Endometrium (tissue), 2 donors: ENCODE results near the gene PRELID2.
"Not testable (repeated sequence)": the region's sequence is repeated elsewhere in the genome, so short reads cannot be mapped to it uniquely, and the experiment has no call there.

Source experiments
- FAIRE-seq: peaks from 2 replicates; lab custom pipeline; 2012; peaks lifted over from hg19 to GRCh38; lab: Jason Lieb, UNC
- donor health status: control.
- donor health status: control.

PRELID2 gene

DNA sequence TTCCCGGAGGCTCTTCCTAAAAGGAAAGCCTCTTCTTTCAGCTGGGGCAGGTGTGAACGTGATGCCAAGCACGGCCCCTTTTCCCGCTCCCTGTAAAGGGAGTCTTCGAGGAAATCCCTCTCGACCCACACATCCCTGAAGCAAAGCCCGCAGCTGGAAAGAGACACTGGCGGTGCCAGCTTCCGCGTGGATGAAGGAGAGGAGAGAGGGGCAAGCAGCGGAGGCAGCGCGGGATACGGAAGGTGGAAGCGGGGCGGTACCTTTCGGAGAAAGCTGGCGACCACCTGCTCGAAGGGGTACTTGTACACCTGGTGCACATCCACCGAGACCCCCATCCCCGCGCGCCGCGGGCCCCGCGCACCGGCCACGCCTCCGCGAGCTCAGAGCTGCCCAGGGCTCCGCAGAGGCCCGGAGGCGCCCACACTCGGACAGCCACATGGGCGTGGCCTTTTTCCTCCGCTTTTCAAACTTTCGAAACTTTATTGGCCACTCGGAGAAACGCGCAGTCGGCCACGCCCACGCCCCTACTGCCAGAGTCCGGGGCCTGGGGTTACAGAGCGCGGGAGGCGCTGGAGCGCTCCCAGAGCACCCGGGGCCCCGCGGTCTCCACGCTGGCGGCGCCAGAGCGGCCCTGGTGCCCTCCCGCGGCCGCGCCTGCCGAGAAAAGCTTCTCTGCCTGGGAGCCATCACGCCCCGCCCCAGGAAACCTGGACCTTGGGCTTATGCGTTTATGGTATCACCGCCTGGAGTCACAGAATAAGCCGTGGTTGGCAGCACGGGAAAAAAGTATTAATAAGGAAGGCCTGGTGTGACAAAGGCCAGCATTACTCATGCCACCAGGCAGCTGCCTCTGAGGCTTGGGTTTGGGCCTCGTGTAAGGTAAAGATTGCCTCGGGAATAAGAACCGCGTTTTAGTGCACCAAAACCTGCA is at the start of gene PRELID2:
PRELID2 (minus strand) TSS at position 426 of the 931 bp plus-strand sequence; CDS start at position 335, 91 bp downstream.
- FAIRE-seq: no peak

DNA sequence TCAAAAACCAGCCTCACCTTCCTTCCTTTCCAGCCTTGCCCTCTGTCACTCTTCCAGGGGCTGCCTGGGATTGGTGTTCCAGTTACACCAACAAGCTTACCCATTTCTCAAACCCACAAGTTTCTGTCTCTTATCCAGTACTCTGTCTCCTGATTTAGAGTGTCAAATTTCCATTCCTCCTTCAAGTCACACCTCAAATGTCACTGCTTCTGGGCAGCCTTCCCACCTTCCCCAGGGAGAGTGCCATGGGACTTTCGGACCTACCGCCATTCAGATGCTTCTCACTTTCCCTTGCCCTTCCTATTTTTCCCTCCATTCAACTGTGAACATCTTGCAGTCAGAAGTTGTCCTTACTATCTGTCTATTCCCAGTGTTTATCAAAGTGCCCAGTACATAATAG is 39.6 kb upstream of the PRELID2 start:
- FAIRE-seq: no peak

DNA sequence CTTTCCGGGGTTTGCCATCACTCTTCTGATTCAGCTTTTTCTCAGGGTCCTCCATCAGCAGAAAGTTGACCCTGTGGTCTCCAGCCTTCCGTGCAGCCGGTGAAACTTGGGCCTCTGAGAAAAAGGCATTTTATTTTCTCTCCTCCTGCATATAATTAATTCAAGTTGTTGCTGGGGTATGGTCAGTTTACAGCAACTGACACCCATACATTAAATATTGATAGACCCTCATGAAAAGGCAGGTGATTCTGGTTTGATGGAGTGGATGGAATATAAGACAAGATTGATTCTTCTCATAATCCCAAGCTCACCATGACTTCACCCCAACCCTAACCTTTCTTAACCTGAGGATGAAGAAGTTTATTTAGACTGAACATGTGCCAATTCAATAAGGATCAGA is 37.8 kb upstream of the PRELID2 start, which contains the start of gene GRXCR2:
GRXCR2 (minus strand) TSS at position 101 of the 400 bp plus-strand sequence; CDS start at position 55, 46 bp downstream.
- FAIRE-seq: no peak

DNA sequence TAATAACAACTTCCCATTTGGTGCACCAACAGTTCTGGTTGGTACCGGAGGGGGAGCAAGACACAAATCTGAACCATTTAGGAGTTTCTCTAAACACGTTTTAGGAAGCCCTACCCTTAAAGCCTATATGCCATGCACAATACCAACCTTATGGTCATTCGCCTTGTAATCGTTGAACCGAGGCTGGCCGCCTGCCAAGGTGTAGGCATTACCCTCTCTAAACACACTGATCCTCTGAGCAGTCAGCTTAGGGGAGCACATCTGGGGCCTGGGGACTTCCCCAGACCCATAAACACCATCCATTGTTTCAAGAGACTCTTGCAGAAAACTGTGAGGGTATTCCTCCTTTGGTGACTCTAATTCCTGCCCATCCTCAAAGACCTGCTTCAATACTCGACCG is 37.3 kb upstream of the PRELID2 start:
- FAIRE-seq: no peak

DNA sequence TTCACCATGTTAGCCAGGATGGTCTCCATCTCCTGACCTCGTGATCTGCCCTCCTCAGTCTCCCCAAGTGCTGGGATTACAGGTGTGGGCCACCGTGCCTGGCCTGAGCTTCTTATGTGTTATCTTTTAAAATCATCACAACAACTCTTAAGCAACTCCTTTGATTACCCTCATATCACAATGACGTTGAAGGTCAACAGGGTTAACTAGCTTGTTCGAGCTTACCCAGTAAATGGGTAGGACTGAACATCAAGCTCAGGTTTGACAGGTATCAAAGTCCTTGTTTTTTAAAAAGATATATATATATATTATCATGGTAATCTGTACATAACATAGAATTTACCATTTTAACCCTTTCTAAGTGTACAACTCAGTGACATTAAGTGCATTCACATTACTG is 34.6 kb upstream of the PRELID2 start:
- no peak for FAIRE-seq

DNA sequence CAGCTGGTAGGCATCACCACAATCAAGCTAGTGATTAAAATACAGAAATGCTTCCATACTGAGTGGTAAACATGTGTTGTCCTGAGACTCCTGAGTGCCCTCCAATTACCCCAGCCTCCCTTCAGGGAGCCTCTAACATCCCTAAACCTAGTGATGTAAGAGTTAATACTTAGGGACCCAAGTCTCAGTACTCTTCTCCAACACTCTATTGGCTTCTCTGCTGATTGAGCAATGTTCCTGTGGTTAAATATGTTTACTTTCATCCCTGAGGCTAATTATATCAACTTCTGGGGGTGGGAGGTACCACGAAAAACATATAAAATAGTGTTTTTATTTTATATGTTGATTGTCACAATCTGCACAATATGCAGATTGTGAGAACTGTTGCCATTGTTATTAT is 32.7 kb upstream of the PRELID2 start:
- FAIRE-seq: no peak

DNA sequence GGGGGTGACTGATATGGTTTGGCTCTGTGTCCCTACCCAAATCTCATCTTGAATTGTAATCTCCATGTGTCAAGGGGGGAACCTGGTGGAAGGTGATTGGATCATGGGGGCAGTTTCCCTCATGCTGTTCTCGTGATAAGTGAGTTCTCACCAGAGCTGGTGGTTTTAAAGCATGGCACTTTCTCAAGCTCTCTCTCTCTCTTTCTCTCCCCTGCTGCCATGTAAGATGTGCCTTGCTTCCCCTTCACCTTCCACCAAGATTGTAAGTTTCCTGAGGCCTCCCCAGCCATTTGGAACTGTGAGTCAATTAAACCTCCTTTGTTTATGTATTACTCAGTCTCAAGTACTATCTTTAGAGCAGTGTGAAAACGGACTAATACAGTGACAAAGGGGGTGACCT is 29.3 kb upstream of the PRELID2 start:
- FAIRE-seq: not testable (repeated sequence)

DNA sequence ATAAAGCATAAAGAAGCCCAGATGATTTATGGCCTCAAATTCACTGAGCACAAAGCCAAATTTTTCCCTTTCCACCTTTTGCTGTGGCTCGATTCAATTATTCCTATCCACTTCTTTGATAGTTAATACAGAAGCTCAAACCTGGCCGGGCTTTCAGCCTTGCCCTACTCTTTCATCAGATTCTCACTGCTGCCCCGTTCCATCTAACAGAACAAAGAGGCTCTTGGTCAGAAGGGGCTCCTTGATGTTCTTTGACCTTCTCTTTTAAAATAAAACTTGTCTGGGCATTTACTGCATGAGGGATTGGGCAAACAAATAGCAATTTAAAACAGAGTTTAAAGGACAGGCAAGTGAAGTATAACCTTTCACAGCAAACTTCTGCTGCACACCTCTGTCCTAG is 27.9 kb upstream of the PRELID2 start:
- no peak for FAIRE-seq

DNA sequence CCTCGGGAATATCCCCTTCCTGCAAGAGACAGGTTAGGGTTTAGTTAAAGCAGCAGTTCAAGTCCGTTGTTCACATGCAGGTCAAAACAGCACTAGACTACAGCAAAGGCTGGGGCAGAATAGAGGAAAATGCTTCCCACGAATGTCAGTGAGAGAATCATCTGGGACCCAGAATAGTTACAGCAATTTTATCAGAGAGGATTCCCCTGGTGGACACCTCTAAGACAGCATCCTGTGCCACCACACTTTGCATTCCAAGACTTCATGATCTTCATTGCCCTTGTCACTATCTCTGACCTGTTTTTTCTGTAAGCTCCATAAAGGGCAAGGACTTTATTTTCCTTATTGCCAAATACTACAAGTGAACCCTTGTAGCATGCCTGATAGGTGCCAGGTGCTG is 24.8 kb upstream of the PRELID2 start:
- FAIRE-seq: no peak

DNA sequence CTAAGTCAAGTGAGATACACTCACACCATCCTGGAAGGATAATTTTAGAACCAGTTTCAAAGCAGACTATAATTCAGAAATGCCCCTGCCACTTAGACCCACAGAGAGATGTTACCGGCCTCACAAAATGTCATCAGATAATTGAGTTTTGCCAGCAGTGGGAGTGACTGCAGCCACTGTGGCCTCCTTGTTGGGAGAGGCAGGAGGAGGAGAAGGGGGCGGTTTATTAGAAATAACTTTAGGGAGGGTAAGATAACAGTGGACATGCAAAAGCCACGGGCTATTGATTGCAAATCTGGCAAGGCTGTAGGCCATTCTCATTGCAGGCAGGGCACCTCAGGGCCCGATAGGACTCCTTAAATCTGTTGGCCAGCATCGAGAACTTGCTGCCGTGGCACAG is 24.3 kb upstream of the PRELID2 start:
- no peak for FAIRE-seq

DNA sequence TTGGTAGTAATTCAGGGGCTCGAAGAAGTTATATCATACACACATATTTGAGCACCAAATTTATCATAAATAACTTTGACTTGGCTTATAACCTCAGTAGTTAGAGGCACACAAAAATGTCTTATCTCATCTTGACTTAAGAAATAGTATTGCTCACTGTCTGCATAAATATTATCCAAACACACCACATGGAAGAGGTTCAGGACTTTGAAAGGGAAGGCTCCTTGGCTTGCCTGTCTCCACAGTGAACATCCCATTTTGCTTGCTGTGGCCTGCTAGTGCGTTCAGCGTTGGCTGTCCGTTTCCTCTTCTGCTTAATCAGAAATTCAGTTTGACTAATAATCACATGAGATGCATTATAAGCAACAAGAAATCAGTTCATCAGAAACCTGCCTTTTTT is 23.8 kb upstream of the PRELID2 start:
- FAIRE-seq: no peak

DNA sequence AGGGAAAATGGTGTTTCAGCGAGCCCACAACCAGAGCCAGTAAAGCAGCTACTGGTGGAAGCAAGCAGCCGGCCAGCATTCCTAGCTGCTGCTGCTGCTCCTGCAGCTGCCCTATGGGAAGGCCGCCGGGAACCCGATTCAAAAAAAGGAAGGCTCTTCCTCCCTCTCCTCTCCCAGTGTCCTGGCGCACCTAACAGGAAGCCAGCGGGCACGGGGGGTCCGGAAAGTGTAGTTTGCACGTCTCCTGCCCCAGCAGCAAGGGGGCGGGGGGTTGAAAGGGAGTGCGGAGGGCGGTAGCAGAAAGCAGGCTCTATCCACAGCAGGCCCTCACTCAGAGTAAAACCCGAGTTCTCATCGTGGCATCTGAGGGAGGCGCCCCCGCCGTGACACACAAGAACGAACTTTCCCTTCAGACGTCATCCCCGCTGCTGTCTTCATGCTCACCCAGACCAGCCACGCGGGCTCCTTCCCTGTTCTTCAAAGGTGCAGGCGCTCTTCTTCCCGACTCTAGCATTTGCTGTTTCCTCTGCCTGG is 21.2 kb upstream of the PRELID2 start:
- no peak for FAIRE-seq

DNA sequence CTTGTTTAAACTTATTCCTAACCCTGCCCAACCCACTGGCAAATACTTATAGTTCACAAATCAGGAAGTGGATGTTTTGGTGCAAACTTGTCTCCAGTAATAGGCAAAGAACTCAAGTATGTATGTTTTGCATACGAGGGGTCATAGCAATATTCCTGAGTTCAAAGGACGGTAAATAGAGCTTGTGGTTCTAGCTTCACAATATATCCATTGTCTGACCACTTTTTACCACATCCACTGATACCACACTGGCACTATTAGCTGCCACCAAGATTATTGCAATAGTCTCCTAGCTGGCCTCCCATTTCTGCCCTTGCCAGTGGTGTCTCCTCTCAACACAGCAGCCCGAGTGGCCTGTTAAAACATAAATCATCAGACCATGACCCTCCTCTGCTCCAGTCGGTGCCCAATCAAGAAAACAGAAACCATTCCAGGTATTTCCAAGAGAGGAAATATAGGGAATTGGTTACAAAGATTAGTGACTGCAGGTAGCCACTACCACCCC is 20.7 kb upstream of the PRELID2 start:
- no peak for FAIRE-seq

DNA sequence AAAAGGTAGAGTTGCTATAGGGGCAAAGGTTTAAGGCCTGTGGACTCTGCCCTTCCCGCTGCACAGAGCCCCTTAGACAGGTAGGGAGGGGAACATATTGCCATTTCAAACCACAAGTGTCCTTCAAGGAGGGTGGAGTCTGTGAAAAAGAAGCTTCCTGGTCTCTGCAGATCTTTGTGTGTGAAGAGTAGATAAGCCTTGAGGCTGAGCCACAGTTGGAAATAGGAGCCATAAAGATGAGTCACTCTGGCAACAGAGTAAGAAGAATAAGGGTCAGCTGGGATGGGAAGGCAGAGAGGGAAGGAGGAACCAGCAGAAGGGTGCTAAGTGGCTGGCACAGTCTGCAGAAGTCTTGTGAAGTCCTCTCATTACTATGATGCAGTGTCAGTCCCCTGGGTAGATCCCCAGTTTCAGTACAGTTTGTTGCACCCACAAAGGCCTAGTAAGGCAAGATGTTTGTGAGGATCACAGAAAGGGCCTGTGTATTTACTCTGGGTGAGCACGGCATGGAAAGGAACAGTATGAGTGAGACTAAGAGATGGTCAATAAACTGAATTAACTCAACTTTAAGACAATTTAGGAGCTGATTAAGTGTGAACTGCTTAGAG is 19.6 kb upstream of the PRELID2 start:
- FAIRE-seq: no peak

DNA sequence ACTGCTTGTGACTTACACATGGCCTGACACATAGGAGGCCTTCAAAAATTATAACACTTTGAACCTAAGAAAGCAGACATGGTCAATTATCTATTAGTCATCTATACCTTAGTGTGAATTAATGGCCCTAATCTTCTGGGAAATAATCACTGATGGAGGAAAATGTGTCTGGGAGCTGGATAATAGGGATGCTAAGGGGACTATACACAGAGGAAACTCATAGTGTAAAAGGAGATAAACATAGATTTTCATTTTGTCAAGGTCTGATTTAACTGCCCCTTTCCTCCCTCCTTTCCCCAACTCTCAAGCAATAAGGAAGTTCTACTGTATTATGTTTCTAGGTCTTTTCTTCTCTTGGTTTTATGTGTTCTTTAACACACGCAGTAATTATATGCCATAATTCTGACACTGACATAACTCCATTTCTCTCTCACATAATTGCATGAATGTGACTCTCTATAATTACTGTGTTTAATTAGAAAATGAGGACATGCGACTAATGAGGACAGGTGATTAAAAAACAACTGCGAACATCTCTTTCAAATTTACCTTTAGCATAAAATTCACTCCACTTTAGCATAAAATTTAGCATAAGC is 18.7 kb upstream of the PRELID2 start:
- FAIRE-seq: no peak

DNA sequence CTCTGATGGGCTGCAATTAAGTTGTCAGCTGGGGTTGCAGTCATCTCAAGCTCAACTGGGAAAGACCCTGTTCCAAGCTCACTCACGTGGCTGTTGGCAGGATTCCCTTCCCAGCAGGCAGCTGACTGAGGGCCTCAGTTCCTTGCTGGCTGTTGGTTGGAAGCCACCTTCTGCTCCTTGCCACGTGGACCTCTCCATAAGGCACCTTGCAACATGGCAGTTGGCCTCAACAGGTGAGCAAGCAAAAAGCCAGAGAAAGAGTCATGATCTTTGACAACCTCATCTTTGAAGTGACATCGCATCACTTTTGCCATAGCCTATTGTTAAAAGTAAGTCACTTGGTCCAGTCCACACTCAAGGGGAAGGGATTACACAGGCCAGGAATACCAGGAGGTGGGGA is 17.8 kb upstream of the PRELID2 start:
- no peak for FAIRE-seq

DNA sequence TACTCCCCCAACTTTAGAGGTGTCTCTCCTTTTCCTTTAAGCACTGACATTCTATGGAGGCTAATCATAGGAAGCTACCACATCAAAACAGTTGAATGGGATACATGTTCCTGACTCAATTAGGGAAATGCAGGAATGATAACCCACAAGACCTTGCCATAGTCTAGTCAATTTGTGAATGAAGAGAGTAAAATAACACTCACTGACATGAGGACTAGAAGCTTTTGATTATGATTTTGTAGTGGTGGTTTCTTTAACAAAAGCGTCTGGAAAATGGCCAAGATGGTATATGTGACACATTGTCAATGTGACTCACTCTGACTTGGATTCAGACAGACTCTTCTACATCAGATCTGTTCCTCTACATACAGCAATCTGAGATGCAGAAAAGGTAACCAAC is 13.7 kb upstream of the PRELID2 start:
- no peak for FAIRE-seq

DNA sequence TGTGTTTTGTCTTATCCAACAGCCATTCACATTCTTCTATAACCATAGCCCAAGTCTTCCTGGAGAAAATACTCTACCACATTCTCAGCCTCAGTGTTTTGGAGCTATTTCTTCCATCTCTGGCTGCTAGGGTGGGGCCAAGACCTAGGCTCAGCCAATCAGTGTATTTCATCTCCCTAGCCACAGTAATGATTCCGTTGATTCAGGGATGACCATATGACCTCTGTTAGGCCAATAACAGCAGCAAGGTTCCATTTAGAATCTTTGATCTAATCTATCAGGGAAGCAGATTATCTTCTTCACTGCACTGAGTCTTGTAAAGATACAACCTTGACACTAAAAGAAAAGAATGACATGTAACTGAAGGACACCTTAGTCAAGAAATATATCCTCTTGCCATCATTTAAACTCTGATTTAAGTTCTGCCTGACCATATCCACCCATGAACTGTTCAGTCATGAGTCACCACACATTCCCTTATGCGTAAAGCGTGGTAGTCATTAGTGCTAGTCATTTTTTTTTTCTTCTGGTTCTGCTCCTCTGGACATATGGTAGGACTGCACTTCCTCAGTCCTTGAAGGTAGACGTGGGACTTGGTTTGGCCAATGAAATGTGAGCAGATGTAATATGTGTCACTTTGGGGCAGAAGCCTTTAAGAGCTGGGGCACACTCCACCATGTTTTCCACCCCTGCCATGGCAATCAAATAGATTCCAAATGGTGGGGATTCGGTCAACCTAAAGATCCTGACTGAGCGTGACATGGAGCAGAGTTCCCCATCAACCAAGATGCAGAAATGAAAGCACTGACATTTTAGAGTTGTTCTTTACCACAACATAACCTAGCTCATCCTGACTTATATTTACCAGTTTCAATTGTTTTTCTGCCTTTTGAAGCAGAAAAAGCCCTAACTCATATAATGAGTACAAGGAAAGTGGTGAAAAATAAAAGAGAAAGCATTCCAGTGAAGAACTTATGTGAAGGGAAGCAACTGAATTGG is 12.7 kb upstream of the PRELID2 start:
- no peak for FAIRE-seq

DNA sequence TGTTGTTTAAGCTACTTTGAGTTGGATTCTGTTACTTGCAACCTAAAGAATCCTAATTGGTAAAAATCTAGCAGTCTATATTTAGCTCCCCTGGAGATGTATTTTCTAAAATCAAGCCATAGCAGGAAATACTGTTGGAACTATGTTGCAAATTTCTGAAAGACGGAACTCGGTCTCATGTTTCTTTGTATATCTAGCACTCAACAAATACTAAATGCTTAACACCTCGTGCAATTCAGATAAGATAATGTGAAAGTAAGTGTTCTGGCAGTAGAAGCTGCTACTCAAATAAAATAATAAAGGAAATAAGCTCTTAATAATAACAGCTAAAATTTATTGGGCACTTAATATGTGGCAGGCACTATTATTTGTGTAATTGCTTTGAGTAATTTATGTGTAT is 10.9 kb upstream of the PRELID2 start:
- FAIRE-seq: no peak

DNA sequence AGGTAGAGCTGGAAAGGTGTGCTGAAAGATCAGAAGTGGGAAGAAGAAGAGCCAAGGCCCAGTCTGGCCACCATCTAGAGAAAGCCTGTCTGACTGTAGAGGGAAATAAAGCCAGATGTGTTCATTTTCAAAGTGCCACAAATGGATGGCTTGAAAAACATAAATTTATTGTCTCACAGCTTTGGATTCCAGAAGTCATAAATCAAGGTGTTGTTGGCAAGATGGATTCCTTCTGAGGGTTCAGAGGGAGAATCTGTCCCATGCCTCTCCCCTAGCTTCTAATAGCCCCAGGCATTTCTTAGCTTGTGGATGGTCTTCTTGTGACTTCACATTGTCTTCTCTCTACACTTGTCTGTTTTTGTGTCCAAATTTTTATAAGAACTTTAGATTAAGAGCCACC is 6.2 kb upstream of the PRELID2 start:
- FAIRE-seq: no peak

DNA sequence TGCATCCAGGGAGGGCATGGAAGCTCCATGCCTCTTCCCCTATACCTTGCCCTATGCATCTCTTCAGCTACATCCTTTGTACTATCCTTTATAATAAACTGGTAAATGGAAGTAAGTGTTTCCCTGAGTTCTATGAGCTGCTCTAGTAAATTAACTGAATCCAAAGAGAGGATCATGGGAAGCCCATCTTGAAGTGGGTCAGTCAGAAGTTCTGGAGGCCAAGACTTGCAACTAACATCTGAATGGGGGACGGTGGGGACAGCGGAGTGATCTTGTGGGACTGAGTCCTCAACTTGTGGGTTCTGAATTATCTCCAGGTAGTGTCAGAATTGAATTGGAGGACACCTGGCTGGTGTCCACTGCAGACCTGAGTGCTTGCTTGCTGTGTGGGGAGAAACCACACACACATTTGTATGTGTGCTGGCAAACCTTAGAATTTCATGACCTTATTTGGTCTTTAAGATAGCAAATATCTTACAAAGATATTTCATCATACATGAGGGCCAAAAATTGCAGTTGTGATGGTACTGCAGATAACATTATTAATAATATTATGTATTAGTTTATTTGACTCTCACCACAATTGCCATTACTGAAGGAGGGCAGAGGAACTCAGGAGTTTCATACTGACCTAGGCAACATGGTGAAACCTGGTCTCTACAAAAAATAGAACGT is 5.5 kb upstream of the PRELID2 start:
- no peak for FAIRE-seq
